A549 (cell line): ENCODE results near the gene SPATA13.

Source experiments
- CTCF ChIP-seq: fragments of >200 bp; sonication (Bioruptor Twin); formaldehyde crosslinking; IDR thresholded peaks from 3 replicates; pipeline ENCODE4 v1.5.1; 2016
- EP300 ChIP-seq, 2 experiments: fragments of >200 bp; sonication (Bioruptor Twin); formaldehyde crosslinking; IDR thresholded peaks; 2 replicates in 1 of 2; 3 replicates in 1 of 2; pipeline ENCODE4 v1.6.1; 2016 to 2017
- MAZ ChIP-seq: fragments of 150-350 bp; IDR thresholded peaks from 2 replicates; pipeline ENCODE4 v1.6.1; 2014; ENCODE audit warnings: antibody characterized with exemption, low read depth, low read length, borderline replicate concordance
- POLR2A ChIP-seq: IDR thresholded peaks from 2 replicates; pipeline ENCODE4 v1.6.1; 2012; ENCODE audit warnings: mild to moderate bottlenecking, low read length
- POLR2AphosphoS2 ChIP-seq: conservative IDR thresholded peaks from 2 replicates; pipeline ENCODE4 v1.6.1; 2012; ENCODE audit warnings: low read length, improper control_type of control experiment, inconsistent platforms
- RARB ChIP-seq: fragments of 250-450 bp; sonication (Bioruptor Pico); IDR thresholded peaks from 2 replicates; pipeline ENCODE4 v1.8.0; 2021; ENCODE audit warnings: mild to moderate bottlenecking, moderate library complexity
- REST ChIP-seq: fragments of 200-600 bp; sonication (generic); IDR thresholded peaks from 2 replicates; pipeline ENCODE4 v1.6.1; 2016; ENCODE audit warnings: antibody characterized with exemption, mild to moderate bottlenecking, moderate library complexity

- TF ChIP-seq POLR2A (no peak), MAZ (no peak), REST (no peak), RARB (CRISPR knock-in tag) (no peak), CTCF (no peak), EP300 (IDR thresholded peaks at IDR 0.05) (no peak), POLR2AphosphoS2 (no peak)
These were observed 71.5 kb downstream of the SPATA13 start for GRCh38 chr13:24232037-24232436.
